Heart right ventricle (tissue), 16 donors: ENCODE results near the gene TMPRSS4. TPM values are rescaled to one million over a fixed set of nuclear protein-coding genes. Genes with fewer than 3 reads are reported as not detected.

Experiments
- ATAC-seq, 8 donors: fragments of 200-7000 bp; cut with Tn5 transposase; one replicate each; pipeline ENCODE4 v1.9.1; 2020; ENCODE audit warnings: mild to moderate bottlenecking in 8 of 8, moderate library complexity in 8 of 8, moderate number of reproducible peaks in 1 of 8
- DNase-seq, 2 donors: peaks; one replicate each; pipeline ENCODE4 v3.0.0-alpha.2; 2020
- H3K27ac ChIP-seq, 10 donors: fragments of 200-600 bp; sonication (generic) in 2 of 10; one replicate each; pipeline versions ENCODE4 v1.5.0 to v1.8.0; 2020 to 2022; ENCODE audit warnings: mild to moderate bottlenecking in 3 of 10
- H3K27me3 ChIP-seq, 7 donors: fragments of 200-600 bp; one replicate each; pipeline ENCODE4 v1.8.0; 2021 to 2022; ENCODE audit warnings: mild to moderate bottlenecking in 2 of 7
- H3K36me3 ChIP-seq, 9 donors: fragments of 200-600 bp; sonication (generic) in 1 of 9; one replicate each; pipeline versions ENCODE4 v1.5.0 to v1.8.0; 2020 to 2022; ENCODE audit warnings: mild to moderate bottlenecking in 2 of 9
- H3K4me1 ChIP-seq, 9 donors: fragments of 200-600 bp; sonication (generic) in 1 of 9; one replicate each; pipeline versions ENCODE4 v1.5.0 to v1.8.0; 2020 to 2022; ENCODE audit warnings: mild to moderate bottlenecking in 4 of 9
- H3K4me3 ChIP-seq, 10 donors: fragments of 200-600 bp; sonication (generic) in 2 of 10; one replicate each; pipeline versions ENCODE4 v1.5.0 to v1.8.0; 2020 to 2022; ENCODE audit warnings: mild to moderate bottlenecking in 7 of 10, moderate library complexity in 2 of 10
- H3K9me3 ChIP-seq, 11 donors: fragments of 200-600 bp in 10 of 11; sonication (generic) in 2 of 11; one replicate each; pipeline versions ENCODE4 v1.5.0 to v1.8.0; 2013 to 2022; ENCODE audit warnings: mild to moderate bottlenecking in 2 of 11, control low read depth in 1 of 11, moderate library complexity in 1 of 11
- CTCF ChIP-seq, 9 donors: fragments of 200-600 bp; sonication (generic) in 2 of 9; IDR thresholded peaks; one replicate each; pipeline versions ENCODE4 v1.5.0 to v1.8.0; 2021 to 2022; ENCODE audit warnings: antibody characterized with exemption in 9 of 9, mild to moderate bottlenecking in 5 of 9, moderate library complexity in 1 of 9
- WGBS, 2 donors: extraction: QIAGEN DNeasy Blood & Tissue Kit; methylation state at CpG; one replicate each; pipeline ENCODE4 v1.1.7; 2013; ENCODE audit warnings: inconsistent platforms in 1 of 2; 5-methylcytosine and 5-hydroxymethylcytosine counted together
- intact Hi-C, 10 donors: fragments of 100-400 bp; cut with DNase I; formaldehyde crosslinking; loops; one replicate each; pipeline versions ENCODE4 v1.11.1 to v1.14.2; 2022
- polyA plus RNA-seq, 2 donors: library from polyadenylated mRNA; stranded (reverse); fragments of 200-250 nt; gene quantifications; one replicate each; pipeline ENCODE4 v1.2.3, GENCODE V29; 2013
- total RNA-seq, 10 donors: library from RNA; stranded (reverse); fragmentation: NEBNext Ultra II Directional in 3 of 10; extraction: Animal tissue kit (Norgen Biotek cat#: 25700) in 3 of 10; gene quantifications; one replicate each; pipeline versions ENCODE4 v1.2.1 to v1.2.4, GENCODE V29; 2021 to 2023
- donor health status: Arrhythmogenic right ventricular cardiomyopathy.
- donor health status: ischemic (EF 13 %, LVEDD 7.1; RV severe dilation, severe dysfunction).
- donor health status: healthy with polysubstance abuse.
- donor health status: DM: no; HTN: yes; CAD: no.
- donor health status: DM: no; HTN: no; CAD: no.
- donor health status: ischemic (EF 25% LVEDD 6.9; RV normal size, moderate dysfunction).
- donor health status: ischemic (EF 25% LVEDD 5.7; RV mildly dilated, moderate dysfunction).
- donor health status: healthy.
- donor health status: DM: yes; HTN: yes; CAD: no.
- donor health status: Ischemic cardiomyopathy.
- donor health status: ischemic (EF 35%, LVEDD 5.7; RV mildly dilated, moderate dysfunction).
- donor health status: nonischemic (EF 11% LVEDD 7.7; RV severe dilation, severe dysfunction).
- donor health status: DM: yes; HTN: yes; CAD: no.
- donor health status: PGD.
- donor health status: ischemic (EF 29% LVEDD 5.4; RV normal size, mild dysfunction).
- donor health status: nonischemic (EF 23%, LVEDD 6.1; RV moderate dilation, normal function).

TMPRSS4 gene
- total and polyA plus RNA-seq, 12 donors, result 0.34 to 1.4 (median 0.84) TPM; not detected in 8

- intact Hi-C loops, result no loop called here
- Histone ChIP-seq H3K27me3 (no peaks in the 10 kb centered on the region), H3K4me1 (peaks cover 0 to 22% (median 14%) of the 10 kb centered on the region in 9 donors), H3K27ac (no peak overlapping the region), H3K4me3 (no peak overlapping the region), H3K36me3 (no peaks in the 10 kb centered on the region), H3K9me3 (no peaks in the 10 kb centered on the region)
- TF ChIP-seq CTCF (IDR thresholded peaks at IDR 0.05), result no peak
- ATAC-seq (no peak), DNase-seq (no peak)
- WGBS, 2 donors, result 85 to 90% methylated on average over 7 of the region's 7 CpGs
These were observed 38.2 kb downstream of the TMPRSS4 start for GRCh38 chr11:118115048-118115447.

DNA sequence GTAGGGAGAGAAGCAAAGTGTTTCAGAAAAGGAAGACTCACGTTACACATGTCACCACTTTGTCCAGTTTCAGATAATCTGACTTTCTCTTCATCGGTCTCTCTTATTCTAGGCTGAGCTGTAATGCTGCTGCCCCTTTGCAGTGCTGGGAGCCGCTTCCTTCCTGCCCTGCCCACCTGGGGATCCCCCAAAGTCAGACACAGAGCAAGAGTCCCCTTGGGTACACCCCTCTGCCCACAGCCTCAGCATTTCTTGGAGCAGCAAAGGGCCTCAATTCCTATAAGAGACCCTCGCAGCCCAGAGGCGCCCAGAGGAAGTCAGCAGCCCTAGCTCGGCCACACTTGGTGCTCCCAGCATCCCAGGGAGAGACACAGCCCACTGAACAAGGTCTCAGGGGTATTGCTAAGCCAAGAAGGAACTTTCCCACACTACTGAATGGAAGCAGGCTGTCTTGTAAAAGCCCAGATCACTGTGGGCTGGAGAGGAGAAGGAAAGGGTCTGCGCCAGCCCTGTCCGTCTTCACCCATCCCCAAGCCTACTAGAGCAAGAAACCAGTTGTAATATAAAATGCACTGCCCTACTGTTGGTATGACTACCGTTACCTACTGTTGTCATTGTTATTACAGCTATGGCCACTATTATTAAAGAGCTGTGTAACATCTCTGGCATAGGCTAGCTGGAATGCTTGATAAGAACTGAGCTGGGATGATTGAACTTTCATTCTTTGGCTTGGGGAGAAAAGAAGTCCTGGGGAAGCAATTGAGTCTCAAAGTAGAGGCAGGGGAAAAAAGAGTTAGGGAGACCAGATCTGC lies 41.1 kb downstream of the TMPRSS4 start:
- H3K27ac ChIP-seq, result peak overlapping the region in 9 of 10 donors; percentile 5 to 72 (median 55)
- TF ChIP-seq CTCF (IDR thresholded peaks at IDR 0.05), result no peak
- peak; percentile 50 to 90 (median 74) for ATAC-seq

DNA sequence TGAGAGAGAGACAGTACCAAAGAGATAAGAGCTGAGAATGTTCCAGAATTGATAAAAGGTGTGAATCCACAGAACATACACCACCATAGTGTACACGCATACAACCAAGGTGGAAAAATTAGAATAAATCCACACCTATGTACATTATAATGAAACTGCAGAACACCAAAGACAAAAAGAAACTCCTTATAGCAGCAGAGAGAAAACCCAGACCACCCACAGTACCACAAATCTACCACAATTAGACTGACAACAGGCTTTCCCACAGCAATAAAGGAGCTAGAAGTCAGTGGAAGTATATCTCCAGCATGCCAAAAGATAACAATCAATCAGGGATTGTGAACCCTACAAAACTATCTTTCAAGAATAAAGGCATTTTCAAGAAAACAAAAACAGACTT lies 43.9 kb downstream of the TMPRSS4 start:
- peaks cover 0 to 5% (median 0%) of the 10 kb centered on the region in 11 donors for H3K9me3 ChIP-seq
- intact Hi-C loops, result no loop called here
- 93 to 100% methylated on average over 1 of the region's 1 CpG for WGBS, 2 donors

More for the DNA sequence above, 41.1 kb downstream of the TMPRSS4 start:
- H3K36me3 ChIP-seq, result no peaks in the 10 kb centered on the region
- H3K4me3 ChIP-seq, result no peak overlapping the region
- H3K9me3 ChIP-seq, result peaks cover 0 to 5% (median 0%) of the 10 kb centered on the region in 11 donors
- 55 to 56% methylated on average over 9 of the region's 9 CpGs for WGBS, 2 donors
- H3K27me3 ChIP-seq, result no peaks in the 10 kb centered on the region
- peaks cover 0 to 22% (median 14%) of the 10 kb centered on the region in 9 donors for H3K4me1 ChIP-seq
- DNase-seq, result no peak
- intact Hi-C loops, result no loop called here

More for the DNA sequence above, 43.9 kb downstream of the TMPRSS4 start:
- Histone ChIP-seq H3K4me3 (no peak overlapping the region), H3K36me3 (no peaks in the 10 kb centered on the region), H3K27ac (no peak overlapping the region), H3K4me1 (peaks cover 0 to 22% (median 14%) of the 10 kb centered on the region in 9 donors), H3K27me3 (no peaks in the 10 kb centered on the region)
- no peak for DNase-seq
- no peak for TF ChIP-seq CTCF (IDR thresholded peaks at IDR 0.05)
- no peak for ATAC-seq
